Tibial nerve (tissue), 4 donors: ENCODE measurements around the gene MTMR10.

Source experiments
- EP300 ChIP-seq, 2 donors: sonication (generic); formaldehyde crosslinking; IDR thresholded peaks; one replicate each; pipeline ENCODE4 v1.6.1; 2017; ENCODE audit warnings: antibody characterized with exemption in 2 of 2, mild to moderate bottlenecking in 1 of 2
- POLR2A ChIP-seq, 2 donors: fragments of 450-650 bp; IDR thresholded peaks; one replicate each; pipeline ENCODE4 v1.6.1; 2017; ENCODE audit warnings: antibody characterized with exemption in 2 of 2, mild to moderate bottlenecking in 2 of 2, moderate library complexity in 2 of 2
- TF ChIP-seq, protein P1 (sequence below), 5 experiments: fragments of 200-600 bp in 3 of 5; fragments of 450-650 bp in 2 of 5; sonication (generic) in 3 of 5; IDR thresholded peaks; one replicate each; pipeline ENCODE4 v1.5.1; 2016 to 2019; ENCODE audit warnings: antibody characterized with exemption in 5 of 5, mild to moderate bottlenecking in 3 of 5, moderate library complexity in 2 of 5

DNA sequence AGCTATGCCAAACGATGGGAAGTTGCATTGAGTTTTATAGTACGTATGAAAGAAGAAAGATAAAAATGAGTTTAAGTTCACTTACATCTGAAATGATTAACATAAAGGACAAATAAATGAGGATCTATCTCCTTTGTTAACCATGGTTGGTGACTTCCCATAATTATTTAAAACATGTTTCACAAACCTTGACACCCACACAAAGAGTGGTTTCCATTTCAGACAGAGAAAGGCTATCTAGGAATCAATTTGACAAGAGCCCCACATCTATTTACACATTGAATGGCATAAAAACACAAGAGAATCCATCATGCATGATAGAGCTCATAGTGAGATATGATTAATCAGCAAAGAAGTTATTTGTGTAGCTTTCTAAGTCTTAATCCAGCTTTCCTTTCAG, 14.2 kb upstream of the MTMR10 start:
- TF ChIP-seq POLR2A (IDR thresholded peaks at IDR 0.05) (no peak), EP300 (IDR thresholded peaks at IDR 0.05) (no peak)
- TF ChIP-seq, protein P1, sequence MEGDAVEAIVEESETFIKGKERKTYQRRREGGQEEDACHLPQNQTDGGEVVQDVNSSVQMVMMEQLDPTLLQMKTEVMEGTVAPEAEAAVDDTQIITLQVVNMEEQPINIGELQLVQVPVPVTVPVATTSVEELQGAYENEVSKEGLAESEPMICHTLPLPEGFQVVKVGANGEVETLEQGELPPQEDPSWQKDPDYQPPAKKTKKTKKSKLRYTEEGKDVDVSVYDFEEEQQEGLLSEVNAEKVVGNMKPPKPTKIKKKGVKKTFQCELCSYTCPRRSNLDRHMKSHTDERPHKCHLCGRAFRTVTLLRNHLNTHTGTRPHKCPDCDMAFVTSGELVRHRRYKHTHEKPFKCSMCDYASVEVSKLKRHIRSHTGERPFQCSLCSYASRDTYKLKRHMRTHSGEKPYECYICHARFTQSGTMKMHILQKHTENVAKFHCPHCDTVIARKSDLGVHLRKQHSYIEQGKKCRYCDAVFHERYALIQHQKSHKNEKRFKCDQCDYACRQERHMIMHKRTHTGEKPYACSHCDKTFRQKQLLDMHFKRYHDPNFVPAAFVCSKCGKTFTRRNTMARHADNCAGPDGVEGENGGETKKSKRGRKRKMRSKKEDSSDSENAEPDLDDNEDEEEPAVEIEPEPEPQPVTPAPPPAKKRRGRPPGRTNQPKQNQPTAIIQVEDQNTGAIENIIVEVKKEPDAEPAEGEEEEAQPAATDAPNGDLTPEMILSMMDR (IDR thresholded peaks at IDR 0.05): no peak
